PC-3 (cell line): ENCODE results near the gene CDH26. TPM values are rescaled to one million over a fixed set of nuclear protein-coding genes. Genes with fewer than 3 reads are reported as not detected.

Experiments
- ATAC-seq: fragments of 200-7000 bp; cut with Tn5 transposase; 2 replicates; pipeline ENCODE4 v1.9.1; 2020; ENCODE audit warnings: mild to moderate bottlenecking, moderate library complexity
- BruUV-seq: library from RNA; stranded (reverse); fragments of 400-500 nt; replicated peaks from 2 replicates; lab custom pipeline; 2021; lab: Mats Ljungman, UMichigan
- CTCF ChIA-PET: fragments of 300-600 bp; sonication (Branson Sonifier 250); formaldehyde crosslinking; loops from one replicate; lab custom pipeline; 2022; ENCODE audit warnings: antibody characterized with exemption; lab: Charles Lee
- POLR2A ChIA-PET: fragments of 300-600 bp; sonication (Branson Sonifier 250); formaldehyde crosslinking; loops from one replicate; lab custom pipeline; 2022; ENCODE audit warnings: antibody characterized with exemption; ENCODE audit not compliant: unreplicated experiment; lab: Charles Lee
- DNase-seq: peaks from one replicate; pipeline ENCODE4 v3.0.0-alpha.2; 2015
- H2AFZ ChIP-seq: fragments of 300-600 bp; sonication (generic); 2 replicates; pipeline ENCODE4 v1.6.0; 2016; ENCODE audit warnings: antibody characterized with exemption, low read length
- H3F3A ChIP-seq: fragments of 300-600 bp; sonication (generic); one replicate; pipeline ENCODE4 v1.6.0; 2017; ENCODE audit warnings: antibody characterized with exemption, low read length, control low read depth, mild to moderate bottlenecking; ENCODE audit not compliant: unreplicated experiment
- H3K27ac ChIP-seq: fragments of 300-600 bp; sonication (generic); 2 replicates; pipeline ENCODE4 v1.5.1; 2016; ENCODE audit warnings: mild to moderate bottlenecking, low read length
- H3K27me3 ChIP-seq: fragments of 300-600 bp; sonication (generic); 2 replicates; pipeline ENCODE4 v1.6.1; 2016; ENCODE audit warnings: low read length, mixed read lengths
- H3K36me3 ChIP-seq: fragments of 300-600 bp; sonication (generic); 2 replicates; pipeline ENCODE4 v1.6.1; 2016; ENCODE audit warnings: low read depth, mixed run types, low read length, mixed read lengths
- H3K4me1 ChIP-seq: fragments of 300-600 bp; sonication (generic); 2 replicates; pipeline ENCODE4 v1.5.1; 2016; ENCODE audit warnings: low read length; ENCODE audit not compliant: insufficient read depth
- H3K4me2 ChIP-seq: fragments of 300-600 bp; sonication (generic); 2 replicates; pipeline ENCODE4 v1.6.0; 2016; ENCODE audit warnings: low read length
- H3K4me3 ChIP-seq: fragments of 300-600 bp; sonication (generic); 2 replicates; pipeline ENCODE4 v1.5.1; 2016; ENCODE audit warnings: mild to moderate bottlenecking, low read length, mixed read lengths
- H3K79me2 ChIP-seq: fragments of 300-600 bp; sonication (generic); 2 replicates; pipeline ENCODE4 v1.6.1; 2017; ENCODE audit warnings: low read length, mixed read lengths
- H3K9ac ChIP-seq: fragments of 300-600 bp; sonication (generic); 2 replicates; pipeline ENCODE4 v1.6.0; 2016; ENCODE audit warnings: mild to moderate bottlenecking, low read length
- H3K9me2 ChIP-seq: fragments of 300-600 bp; sonication (generic); replicated peaks from 2 replicates; pipeline ENCODE4 v1.6.1; 2016; ENCODE audit warnings: mixed run types, low read length, mixed read lengths
- H3K9me3 ChIP-seq: fragments of 300-600 bp; sonication (generic); 2 replicates; pipeline ENCODE4 v1.6.1; 2016; ENCODE audit warnings: low read length, mixed read lengths
- H4K20me1 ChIP-seq: fragments of 300-600 bp; sonication (generic); 2 replicates; pipeline ENCODE4 v1.6.1; 2016; ENCODE audit warnings: low read length, mixed read lengths
- CTCF ChIP-seq: fragments of 300-600 bp; sonication (generic); conservative IDR thresholded peaks from 2 replicates; pipeline ENCODE4 v1.5.1; 2017; ENCODE audit warnings: antibody characterized with exemption, low read depth, mild to moderate bottlenecking, low read length
- EZH2 ChIP-seq: fragments of 300-600 bp; sonication (generic); IDR thresholded peaks from one replicate; pipeline ENCODE4 v1.6.1; 2017; ENCODE audit warnings: antibody characterized with exemption, mild to moderate bottlenecking, low read length; ENCODE audit not compliant: unreplicated experiment
- EZH2phosphoT487 ChIP-seq: fragments of 300-600 bp; sonication (generic); IDR thresholded peaks from 2 replicates; pipeline ENCODE4 v1.6.1; 2018; ENCODE audit warnings: mild to moderate bottlenecking, antibody characterized with exemption, low read length, borderline replicate concordance
- intact Hi-C: fragments of 100-400 bp; cut with micrococcal nuclease; formaldehyde crosslinking; loops from 2 replicates; pipeline ENCODE4 v1.9.0; 2023
- total RNA-seq: library from RNA; depleted of rRNA; stranded (reverse); fragments of >200 nt; gene quantifications from 2 replicates; pipeline ENCODE4 v1.2.3, GENCODE V29; 2014

CDH26 gene
- total RNA-seq, 1 experiment from 2014 or later = 1.2 TPM

- no peak overlapping the region for H3K4me3 ChIP-seq
- no peaks in the 10 kb centered on the region for H3K9me3 ChIP-seq
- no peaks in the 10 kb centered on the region for H3K9me2 ChIP-seq
- no peaks in the 10 kb centered on the region for H3F3A ChIP-seq
- H3K4me2 ChIP-seq = no peak overlapping the region
- H3K9ac ChIP-seq = no peak overlapping the region
- no peaks in the 10 kb centered on the region for H3K79me2 ChIP-seq
- no peak for DNase-seq
- intact Hi-C loops = no loop called here
- no peak overlapping the region for H3K27ac ChIP-seq
- no peak for ATAC-seq
- H4K20me1 ChIP-seq = no peaks in the 10 kb centered on the region
- H3K4me1 ChIP-seq = peaks cover 10% of the 10 kb centered on the region
- H3K27me3 ChIP-seq = peaks cover 24% of the 10 kb centered on the region
- H2AFZ ChIP-seq = no peak overlapping the region
- H3K36me3 ChIP-seq = no peaks in the 10 kb centered on the region
- CTCF ChIA-PET = no interaction called here
- no peak for TF ChIP-seq EZH2
- no peak for TF ChIP-seq EZH2phosphoT487
- no peak for TF ChIP-seq CTCF
- POLR2A ChIA-PET = no interaction called here
- no TSS peak for BruUV-seq
Measured at GRCh38 chr20:60053125-60053817, 95.0 kb downstream of the CDH26 start.

- Histone ChIP-seq H3K4me1 (peaks cover 10% of the 10 kb centered on the region), H3K4me3 (no peak overlapping the region), H3K9ac (no peak overlapping the region), H3K4me2 (no peak overlapping the region), H3K27ac (no peak overlapping the region), H3K9me2 (no peaks in the 10 kb centered on the region), H2AFZ (no peak overlapping the region), H3K36me3 (no peaks in the 10 kb centered on the region), H3K79me2 (no peaks in the 10 kb centered on the region), H3K27me3 (peaks cover 24% of the 10 kb centered on the region), H3F3A (no peaks in the 10 kb centered on the region), H3K9me3 (no peaks in the 10 kb centered on the region), H4K20me1 (no peaks in the 10 kb centered on the region)
- intact Hi-C loops = no loop called here
- TF ChIP-seq EZH2phosphoT487 (no peak), CTCF (no peak), EZH2 (no peak)
- ATAC-seq = no peak
- BruUV-seq = no TSS peak
- DNase-seq = no peak
- CTCF ChIA-PET = no interaction called here
- POLR2A ChIA-PET = no interaction called here
Measured at GRCh38 chr20:60053818-60054190, 95.6 kb downstream of the CDH26 start.
